GM18870 (cell line): ENCODE data around the gene PARVG.

Experiments used
- ATAC-seq: cut with Tn5 transposase; IDR thresholded peaks from one replicate; pipeline ENCODE4 v1.9.1; 2021; ENCODE audit warnings: moderate library complexity; ENCODE audit not compliant: unreplicated experiment

PARVG gene

DNA sequence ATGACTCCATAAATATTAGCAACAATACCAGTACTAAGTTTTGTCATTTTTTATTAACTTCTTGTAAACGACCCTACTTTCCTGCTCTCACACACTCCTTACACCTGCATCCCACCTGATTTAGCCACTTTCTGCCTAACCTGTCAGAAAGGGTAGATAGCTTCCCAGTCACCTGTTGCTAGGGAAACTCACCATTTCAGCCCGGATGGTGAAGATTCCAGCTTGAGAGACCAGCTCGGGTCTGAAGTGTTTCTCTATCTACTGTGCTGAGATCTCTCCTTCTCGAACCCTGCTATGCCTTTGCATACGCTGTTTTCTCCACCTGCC, at the start of gene PARVG:
TSS of gene PARVG (plus strand) at position 220 of the 327 bp plus-strand sequence. CDS start 2,405 bp downstream, outside the sequence.
- no peak for ATAC-seq

- no peak for ATAC-seq
Observed at GRCh38 chr22:44131412-44131811, 49.3 kb upstream of the PARVG start.

GRCh38 chr22:44131989-44132685, 48.6 kb upstream of the PARVG start:
- no peak for ATAC-seq

DNA sequence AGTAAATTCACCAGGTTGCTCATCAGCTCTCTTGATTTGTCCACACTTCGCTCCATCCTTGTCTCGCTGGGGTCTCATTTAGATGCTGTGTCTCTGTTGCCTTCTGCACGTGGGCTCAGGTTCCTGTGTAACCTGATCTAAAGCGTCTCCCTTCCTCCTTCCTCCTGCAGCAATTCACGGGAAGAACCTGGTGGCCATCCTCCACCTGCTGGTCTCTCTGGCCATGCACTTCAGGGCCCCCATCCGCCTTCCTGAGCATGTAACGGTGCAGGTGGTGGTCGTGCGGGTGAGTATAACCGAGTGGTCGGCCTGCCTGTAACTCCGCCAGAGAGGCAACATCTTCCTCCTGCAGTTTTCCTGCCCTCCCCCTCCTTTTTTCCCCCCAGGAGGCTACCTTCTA, 48.0 kb upstream of the PARVG start:
- no peak for ATAC-seq

GRCh38 chr22:44133161-44133560, 47.6 kb upstream of the PARVG start:
- no peak for ATAC-seq

- ATAC-seq = no peak
Observed at GRCh38 chr22:44133901-44134571, 46.7 kb upstream of the PARVG start.

DNA sequence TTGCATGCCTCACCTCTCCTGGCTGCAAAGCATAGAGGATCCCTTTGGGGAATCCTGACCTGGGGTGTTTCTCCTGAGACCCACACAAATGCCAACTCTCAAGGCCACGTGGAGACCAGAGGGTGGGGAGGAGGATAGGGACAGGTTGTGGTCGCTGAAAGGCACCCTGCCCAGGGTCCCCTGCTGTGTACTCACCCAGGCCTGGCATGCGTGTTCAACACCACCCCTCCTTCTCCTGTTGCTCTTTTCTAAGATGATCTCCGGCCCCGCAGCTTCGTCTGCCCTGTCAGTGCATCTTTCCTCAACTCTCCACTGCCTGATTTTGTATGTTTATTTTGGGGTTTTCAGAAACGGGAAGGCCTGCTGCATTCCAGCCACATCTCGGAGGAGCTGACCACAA, 44.6 kb upstream of the PARVG start:
- no peak for ATAC-seq

DNA sequence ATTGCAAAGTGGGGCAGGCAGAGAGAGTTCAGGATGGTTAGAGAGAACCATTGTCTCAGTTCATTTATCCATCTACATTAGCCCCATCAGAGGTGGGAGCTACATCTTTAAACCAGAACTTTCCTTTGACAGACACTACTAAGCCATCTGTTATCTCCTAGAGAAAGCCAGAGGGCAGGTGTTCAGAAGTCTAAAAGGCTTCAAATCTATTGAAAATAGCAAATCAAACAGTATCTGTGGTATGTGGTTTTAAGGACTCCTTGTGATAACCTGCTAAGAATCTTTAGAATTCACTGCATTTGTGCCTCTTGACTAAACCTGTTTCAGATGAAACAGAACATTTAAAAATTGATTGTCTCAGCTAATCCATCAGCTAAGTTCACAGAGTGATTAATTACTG, 43.9 kb upstream of the PARVG start:
- ATAC-seq = no peak

DNA sequence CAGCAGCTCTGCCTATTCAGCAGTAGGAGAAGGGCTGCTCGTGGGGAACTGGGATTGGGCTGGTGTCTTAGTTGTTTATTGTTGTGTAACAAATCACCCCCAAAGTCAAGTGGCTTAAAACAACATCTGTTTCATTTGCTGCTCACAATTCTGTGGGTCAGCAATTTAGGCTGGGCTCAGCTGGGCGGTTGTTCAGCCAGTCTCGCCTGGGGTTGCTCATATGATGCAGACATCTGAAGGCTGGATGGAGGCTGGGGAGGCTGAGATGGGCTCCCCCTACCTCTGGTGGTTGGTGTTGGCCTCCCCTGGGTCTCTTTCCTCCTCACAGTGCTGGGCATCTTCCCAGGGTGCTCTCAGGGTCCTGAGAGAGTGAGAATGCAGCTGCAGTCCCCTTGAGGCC, 43.3 kb upstream of the PARVG start:
- no peak for ATAC-seq

GRCh38 chr22:44139773-44140172, 41.0 kb upstream of the PARVG start:
- ATAC-seq = no peak

DNA sequence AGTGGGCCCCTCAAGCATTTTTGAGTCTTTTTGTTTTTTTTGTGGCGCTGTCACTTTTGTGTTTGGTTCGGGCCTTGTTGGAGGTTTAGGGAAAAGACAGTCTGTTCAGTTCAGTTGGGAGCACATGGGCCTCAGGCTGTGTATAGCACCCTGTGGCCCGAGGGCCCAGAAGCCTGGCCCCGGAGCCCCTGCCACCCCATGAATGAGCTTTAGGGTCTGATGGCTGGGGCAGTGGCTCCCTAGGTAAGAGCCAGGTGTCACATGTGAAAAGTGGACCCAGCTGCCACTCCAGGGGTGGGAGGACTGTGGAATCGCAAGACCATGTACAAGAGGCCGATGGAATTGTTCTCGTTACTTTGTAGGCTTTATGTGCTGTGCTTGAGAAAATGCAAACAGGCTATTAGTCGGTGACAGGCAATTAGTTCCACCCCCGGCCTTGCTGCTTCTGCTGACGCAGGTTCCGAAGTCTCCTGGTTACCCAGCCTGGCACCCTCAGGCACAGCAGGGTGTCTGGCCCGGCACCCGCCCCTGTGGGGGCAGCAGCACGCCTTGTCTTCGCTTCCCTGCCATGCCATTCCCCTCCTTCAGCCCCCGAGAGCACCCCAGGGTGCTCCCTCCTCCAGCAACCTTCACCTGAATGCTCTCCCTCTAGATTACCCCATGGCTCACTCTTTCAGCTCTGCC, 38.2 kb upstream of the PARVG start:
- no peak for ATAC-seq

DNA sequence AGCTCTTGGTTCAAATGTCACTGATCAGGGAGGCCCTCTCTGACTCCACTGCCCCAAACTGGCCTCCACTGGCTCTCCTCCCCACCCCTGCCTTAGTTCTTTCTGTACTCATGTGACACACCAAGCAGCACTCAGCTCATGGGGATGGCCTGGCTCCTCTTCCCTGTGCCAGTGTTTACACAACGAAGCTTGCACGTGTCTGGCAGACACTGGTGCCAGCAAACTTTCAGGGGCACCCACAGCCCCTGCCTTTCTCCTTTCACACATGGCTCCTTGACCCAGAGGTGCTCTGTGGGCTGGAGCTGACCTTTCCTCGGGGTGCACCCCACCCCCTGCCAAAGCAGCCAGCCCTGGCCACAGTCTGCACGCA, 37.6 kb upstream of the PARVG start:
- ATAC-seq = no peak

- ATAC-seq = no peak
Observed at GRCh38 chr22:44143579-44143978, 37.1 kb upstream of the PARVG start.

DNA sequence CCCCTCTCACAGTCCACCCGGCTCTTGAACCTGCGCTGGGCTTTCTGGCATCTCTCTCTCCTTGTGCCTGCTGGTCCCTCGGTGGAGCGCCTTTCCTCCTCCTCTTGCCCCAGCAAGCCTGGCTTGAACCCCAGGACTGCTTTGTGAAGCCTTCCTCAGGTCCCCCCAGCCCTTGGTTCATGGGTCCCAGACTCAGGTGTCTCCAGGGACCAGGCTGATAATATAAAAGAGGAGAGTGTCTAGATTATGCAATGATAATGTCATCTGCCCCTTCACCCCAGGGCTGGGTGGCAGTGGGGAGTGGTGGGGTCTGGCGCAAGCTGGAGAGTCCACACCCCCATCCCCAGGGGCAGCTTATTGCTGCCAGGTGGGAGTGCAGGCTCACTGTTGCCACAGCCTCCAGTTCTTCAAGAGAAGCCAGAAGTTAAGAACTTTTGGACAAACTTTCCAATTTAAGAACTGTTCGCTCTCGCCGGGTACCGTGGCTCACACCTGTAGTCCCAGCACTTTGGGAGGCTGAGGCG, 36.6 kb upstream of the PARVG start:
- no peak for ATAC-seq

- no peak for ATAC-seq
Observed at GRCh38 chr22:44145544-44145943, 35.2 kb upstream of the PARVG start.

DNA sequence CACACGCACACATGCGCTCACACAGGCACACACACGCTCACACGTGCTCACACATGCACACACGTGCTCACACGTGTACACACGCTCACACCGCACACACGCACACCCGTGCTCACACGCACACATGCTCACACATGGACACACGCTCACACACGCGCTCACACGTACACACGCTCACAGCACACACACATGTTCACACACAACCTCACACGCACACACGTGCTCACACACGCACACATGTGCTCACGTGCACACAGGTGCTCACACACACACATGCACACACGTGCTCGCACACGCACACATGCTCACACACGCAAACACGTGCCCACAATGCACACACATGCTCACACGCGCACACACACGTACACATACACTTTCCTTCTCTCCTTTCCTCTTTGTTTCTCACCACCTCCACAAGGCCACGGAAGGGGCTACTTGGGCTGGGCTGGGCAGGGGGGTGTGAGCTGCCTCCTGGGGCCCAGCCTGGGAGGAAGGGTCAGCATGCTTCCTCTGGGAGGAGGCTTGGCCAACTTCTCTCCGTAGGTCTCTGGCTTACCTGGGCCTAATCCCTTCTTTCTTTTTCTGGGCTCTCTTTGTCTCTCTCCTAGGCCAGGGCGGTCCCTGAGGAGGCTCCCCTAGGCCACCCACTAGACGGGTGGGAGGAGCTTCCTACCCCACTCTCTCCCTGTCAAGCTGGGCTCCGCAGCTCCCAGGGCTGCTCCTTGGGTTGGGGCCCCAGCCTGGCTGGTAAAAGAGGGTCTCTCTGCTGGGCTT, 34.5 kb upstream of the PARVG start:
- no peak for ATAC-seq

GRCh38 chr22:44147008-44147645, 33.6 kb upstream of the PARVG start:
- no peak for ATAC-seq

- ATAC-seq = no peak
Observed at GRCh38 chr22:44147821-44148574, 32.7 kb upstream of the PARVG start.

DNA sequence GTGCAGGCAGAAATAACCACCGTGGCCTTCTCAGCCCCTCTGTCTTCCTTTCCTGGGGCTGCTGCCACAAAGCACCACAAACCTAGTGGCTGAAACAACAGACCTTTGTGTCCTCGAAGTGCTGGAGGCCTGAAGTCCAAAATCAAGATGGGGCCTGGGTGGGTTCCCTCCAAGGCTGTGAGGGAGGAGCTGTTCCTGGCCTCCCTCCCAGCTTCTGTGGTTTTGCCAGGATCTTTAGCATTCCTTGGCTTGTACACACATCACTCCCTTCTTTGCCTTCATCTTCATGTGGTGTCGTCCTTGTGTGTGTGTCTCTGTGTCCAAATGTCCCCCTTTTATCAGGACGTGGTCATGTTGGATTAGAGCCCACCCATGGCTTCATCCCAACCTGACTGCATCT, 29.0 kb upstream of the PARVG start:
- no peak for ATAC-seq

DNA sequence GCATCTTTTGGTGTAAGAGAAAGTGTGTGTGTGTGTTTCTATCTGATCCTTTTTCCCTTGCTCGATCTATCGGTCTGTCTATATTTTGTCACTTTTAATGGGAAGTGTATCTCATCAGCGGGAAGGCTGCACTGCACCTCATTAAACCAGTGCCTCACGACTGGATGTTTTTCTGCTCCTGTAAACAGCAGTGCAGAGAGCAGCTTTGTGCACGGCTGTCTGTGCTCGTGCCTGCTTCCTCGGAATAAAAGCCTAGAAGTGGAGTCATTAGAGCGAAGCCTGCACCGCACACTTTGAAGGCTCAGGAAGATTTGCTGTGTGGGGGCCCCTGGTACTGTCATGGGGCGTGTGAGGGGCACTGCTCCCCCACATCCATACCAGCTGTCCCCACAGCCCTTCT, 27.0 kb upstream of the PARVG start:
- ATAC-seq = no peak
